K562 treated with DMSO at 1 percent for 24 hours (cell line): ENCODE measurements around the gene CFAP90. TPM values are rescaled to one million over a fixed set of nuclear protein-coding genes. Genes with fewer than 3 reads are reported as not detected.

Experiments
- total RNA-seq: library from RNA; unstranded; fragments of 300-600 nt; gene quantifications from 2 replicates; pipeline ENCODE4 v1.2.3, GENCODE V29; 2022; ENCODE audit warnings: low read depth; ENCODE audit not compliant: insufficient read depth

Gene CFAP90, protein sequence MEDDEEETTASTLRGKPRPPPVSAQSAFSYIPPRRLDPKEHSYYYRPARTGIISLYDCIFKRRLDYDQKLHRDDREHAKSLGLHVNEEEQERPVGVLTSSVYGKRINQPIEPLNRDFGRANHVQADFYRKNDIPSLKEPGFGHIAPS
- not detected in 2 replicates for total RNA-seq

DNA sequence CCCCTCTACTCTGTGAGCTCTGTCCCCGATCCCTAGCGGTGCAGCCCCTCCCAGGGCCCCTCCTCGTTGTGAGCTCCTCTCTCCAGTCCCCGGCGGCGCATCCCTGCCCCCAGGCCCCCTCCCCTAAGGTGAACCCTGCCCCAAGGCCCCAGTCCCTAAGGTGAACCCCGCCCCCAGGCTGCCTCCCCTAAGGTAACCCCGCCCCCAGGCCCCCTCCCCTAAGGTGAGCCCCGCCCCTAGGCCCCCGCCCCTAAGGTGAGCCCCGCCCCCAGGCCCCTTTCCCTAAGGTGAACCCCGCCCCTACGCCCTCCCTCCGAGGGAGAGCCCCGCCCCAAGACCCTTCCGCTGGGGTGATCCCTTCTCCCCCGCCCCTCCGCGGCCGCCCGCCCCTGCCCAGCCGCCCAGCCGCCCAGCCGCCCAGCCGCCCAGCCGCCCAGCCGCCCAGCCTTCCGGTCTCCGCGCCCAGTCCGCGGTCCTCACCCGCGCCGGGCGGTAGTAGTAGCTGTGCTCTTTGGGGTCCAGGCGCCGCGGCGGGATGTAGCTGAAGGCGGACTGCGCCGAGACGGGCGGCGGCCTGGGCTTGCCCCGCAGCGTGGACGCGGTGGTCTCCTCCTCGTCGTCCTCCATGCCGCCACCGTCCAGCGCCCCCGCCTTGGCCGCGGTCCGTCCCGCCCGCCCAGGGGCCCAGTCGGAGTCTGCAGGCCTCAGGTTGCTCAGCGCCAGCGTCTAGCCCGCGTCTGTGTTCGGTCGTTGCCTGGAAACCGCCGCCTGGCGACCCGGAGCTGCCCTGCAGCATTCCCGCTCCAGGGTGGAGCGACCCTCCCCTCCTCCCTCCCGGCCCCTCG is at the start of gene CFAP90:
CFAP90 (minus strand) TSS at position 739 of the 845 bp plus-strand sequence; CDS start at position 627, 112 bp downstream.

DNA sequence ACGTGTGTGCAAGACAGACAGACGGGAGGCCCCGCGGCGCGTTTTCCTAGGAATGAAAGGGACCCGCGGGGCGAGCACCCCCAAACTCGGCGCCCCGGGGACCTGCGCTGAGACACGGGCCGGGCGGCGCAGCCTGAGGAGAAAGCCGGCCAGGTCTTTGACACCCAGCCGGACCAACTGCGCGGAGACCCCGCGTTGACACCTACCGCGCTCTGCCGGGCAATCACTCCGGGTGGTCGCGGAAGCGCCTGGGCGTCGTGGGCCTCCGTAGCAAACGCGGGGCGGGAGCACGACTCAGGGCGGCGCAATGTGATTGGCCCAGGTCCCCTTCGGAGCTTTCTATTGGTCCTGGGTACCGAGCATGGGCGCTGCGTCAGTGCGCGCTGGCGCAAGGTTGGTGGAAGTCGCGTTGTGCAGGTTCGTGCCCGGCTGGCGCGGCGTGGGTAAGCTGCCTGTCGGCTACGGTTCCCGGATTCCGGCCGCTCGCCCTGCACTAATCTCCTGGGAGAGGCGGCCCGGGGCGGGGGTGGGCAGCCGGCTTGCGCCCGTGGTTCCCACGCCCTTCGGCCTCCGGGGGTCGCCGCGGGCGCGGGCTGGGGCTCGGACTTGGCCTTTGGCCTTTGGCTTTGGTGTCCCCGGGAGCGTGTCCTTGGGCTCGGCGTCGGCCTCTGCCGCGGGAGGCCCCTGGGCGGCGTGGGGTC is 18.0 kb upstream of the CFAP90 start, which contains the start of the genes FASTKD3 and MTRR:
FASTKD3 (minus strand) TSS at position 259 of the 701 bp plus-strand sequence. CDS start 948 bp downstream, outside the sequence.
MTRR (plus strand) TSS at position 376 of the 701 bp plus-strand sequence. CDS start 1,647 bp downstream, outside the sequence.

Other genes starting within 250 kb of the CFAP90 start
- 8.3 and 11.5 TPM in 2 replicates for gene FASTKD3, start 17.9 kb upstream of the CFAP90 start, total RNA-seq
- gene MTRR, start 18.0 kb upstream of the CFAP90 start, total RNA-seq = 14.8 and 19.7 TPM in 2 replicates